Liver (tissue), 3 donors: ENCODE data around the gene WDR11.

ENCODE experiments used
- CTCF ChIP-seq: fragments of 150-350 bp; IDR thresholded peaks from 2 replicates; pipeline ENCODE4 v1.5.1; 2017; ENCODE audit warnings: improper control_type of control experiment, low read depth, low read length; ENCODE audit not compliant: missing input control
- FOXA1 ChIP-seq: IDR thresholded peaks from 2 replicates; pipeline ENCODE4 v1.6.1; 2016; ENCODE audit warnings: antibody characterized with exemption
- GABPA ChIP-seq, 2 donors: IDR thresholded peaks in 1 of 2; conservative IDR thresholded peaks in 1 of 2; 2 replicates each; pipeline ENCODE4 v1.6.1; 2016; ENCODE audit warnings: antibody characterized with exemption in 2 of 2, mild to moderate bottlenecking in 1 of 2, moderate library complexity in 1 of 2
- HNF4G ChIP-seq: IDR thresholded peaks from 2 replicates; pipeline ENCODE4 v1.6.1; 2016; ENCODE audit warnings: antibody characterized with exemption
- JUND ChIP-seq, 2 donors: IDR thresholded peaks; 2 replicates each; pipeline ENCODE4 v1.6.1; 2016; ENCODE audit warnings: antibody characterized with exemption in 2 of 2
- RAD21 ChIP-seq, 2 donors: IDR thresholded peaks; 2 replicates each; pipeline ENCODE4 v1.6.1; 2016; ENCODE audit warnings: antibody characterized with exemption in 2 of 2, mild to moderate bottlenecking in 2 of 2
- RXRA ChIP-seq, 2 donors: IDR thresholded peaks; 2 replicates each; pipeline ENCODE4 v1.6.1; 2017 to 2018; ENCODE audit warnings: antibody characterized with exemption in 2 of 2, mild to moderate bottlenecking in 1 of 2
- donor health status: healthy.
- donor health status: healthy.

- no peak for TF ChIP-seq CTCF
- no peak for TF ChIP-seq RXRA (IDR thresholded peaks at IDR 0.05)
- no peak for TF ChIP-seq FOXA1
- no peak for TF ChIP-seq JUND (IDR thresholded peaks at IDR 0.05)
- no peak for TF ChIP-seq GABPA (IDR thresholded peaks at IDR 0.05 in 1 of 2, conservative IDR thresholded peaks at IDR 0.05 in 1 of 2)
- TF ChIP-seq HNF4G: no peak
- no peak for TF ChIP-seq RAD21 (IDR thresholded peaks at IDR 0.05)
Measured at GRCh38 chr10:120931999-120932398, 80.8 kb downstream of the WDR11 start.
